Measurements from ENCODE around the gene GNE.

DNA sequence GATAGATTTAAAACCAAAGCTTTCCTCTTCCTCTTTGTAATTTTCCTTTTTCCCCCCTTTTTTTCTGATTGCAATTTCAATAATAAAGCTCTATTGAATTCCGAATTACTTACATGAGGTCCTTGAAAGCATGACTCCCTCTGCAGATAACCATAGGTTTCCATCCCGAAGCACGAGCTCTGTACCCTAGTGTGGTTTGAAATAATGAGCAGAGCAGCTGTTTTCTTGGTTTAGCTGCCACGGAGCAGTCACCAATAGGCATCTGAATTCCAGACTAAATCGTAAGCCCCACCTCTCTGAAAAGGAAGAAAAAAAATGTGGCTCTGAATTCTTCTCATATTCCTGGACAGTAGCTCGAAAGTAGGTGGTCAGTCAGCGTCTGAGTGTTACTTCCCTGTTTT is 18.5 kb upstream of the GNE start:
- TF ChIP-seq IKZF1 (IDR thresholded peaks at IDR 0.05) (no peak), PRPF4 (IDR thresholded peaks at IDR 0.05; ENCODE audit: low read depth, low read length, poor library complexity, severe bottlenecking) (no peak), TBX3 (IDR thresholded peaks at IDR 0.05; ENCODE audit: borderline replicate concordance) (no peak), MYC (CRISPR knock-in tag; IDR thresholded peaks at IDR 0.05; ENCODE audit: borderline replicate concordance) (no peak), HNRNPLL (IDR thresholded peaks at IDR 0.05; ENCODE audit: low read depth, low read length, poor library complexity, severe bottlenecking) (no peak), ATF1 (CRISPR knock-in tag; IDR thresholded peaks at IDR 0.05) (no peak), ARHGAP35 (CRISPR knock-in tag; IDR thresholded peaks at IDR 0.05; ENCODE audit: borderline replicate concordance) (no peak), HDAC1 (CRISPR knock-in tag; IDR thresholded peaks at IDR 0.05) (no peak), KLF6 (CRISPR knock-in tag; IDR thresholded peaks at IDR 0.05) (no peak), CBX5 (CRISPR knock-in tag; IDR thresholded peaks at IDR 0.05; ENCODE audit: borderline replicate concordance) (no peak), ZBTB8A (CRISPR knock-in tag; IDR thresholded peaks at IDR 0.05; ENCODE audit: borderline replicate concordance, low read depth) (no peak)
- TF ChIP-seq, protein P1, sequence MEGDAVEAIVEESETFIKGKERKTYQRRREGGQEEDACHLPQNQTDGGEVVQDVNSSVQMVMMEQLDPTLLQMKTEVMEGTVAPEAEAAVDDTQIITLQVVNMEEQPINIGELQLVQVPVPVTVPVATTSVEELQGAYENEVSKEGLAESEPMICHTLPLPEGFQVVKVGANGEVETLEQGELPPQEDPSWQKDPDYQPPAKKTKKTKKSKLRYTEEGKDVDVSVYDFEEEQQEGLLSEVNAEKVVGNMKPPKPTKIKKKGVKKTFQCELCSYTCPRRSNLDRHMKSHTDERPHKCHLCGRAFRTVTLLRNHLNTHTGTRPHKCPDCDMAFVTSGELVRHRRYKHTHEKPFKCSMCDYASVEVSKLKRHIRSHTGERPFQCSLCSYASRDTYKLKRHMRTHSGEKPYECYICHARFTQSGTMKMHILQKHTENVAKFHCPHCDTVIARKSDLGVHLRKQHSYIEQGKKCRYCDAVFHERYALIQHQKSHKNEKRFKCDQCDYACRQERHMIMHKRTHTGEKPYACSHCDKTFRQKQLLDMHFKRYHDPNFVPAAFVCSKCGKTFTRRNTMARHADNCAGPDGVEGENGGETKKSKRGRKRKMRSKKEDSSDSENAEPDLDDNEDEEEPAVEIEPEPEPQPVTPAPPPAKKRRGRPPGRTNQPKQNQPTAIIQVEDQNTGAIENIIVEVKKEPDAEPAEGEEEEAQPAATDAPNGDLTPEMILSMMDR (CRISPR knock-in tag; IDR thresholded peaks at IDR 0.05): no peak
